CD14-positive monocyte (primary cell): ENCODE results near the gene OSBPL10. TPM values are rescaled to one million over a fixed set of nuclear protein-coding genes. Genes with fewer than 3 reads are reported as not detected.

Source experiments
- DNase-seq, 3 donors: peaks; one replicate each; pipeline ENCODE4 v3.0.0-alpha.2; 2011 to 2022
- H2AFZ ChIP-seq: 2 replicates; pipeline ENCODE4 v1.6.0; 2012; ENCODE audit warnings: mild to moderate bottlenecking, low read depth, low read length, inconsistent platforms; ENCODE audit not compliant: insufficient read depth, poor library complexity, severe bottlenecking
- H3K27ac ChIP-seq, 2 donors: 1 replicate in 1 of 2; 2 replicates in 1 of 2; pipeline ENCODE4 v1.5.1; 2012 to 2013; ENCODE audit warnings: low read length in 2 of 2, control low read depth in 1 of 2, inconsistent platforms in 1 of 2, low read depth in 1 of 2, mild to moderate bottlenecking in 1 of 2
- H3K27me3 ChIP-seq, 2 donors: one replicate each; pipeline versions ENCODE4 v1.6.0 to v1.6.1; 2011 to 2013; ENCODE audit warnings: low read length in 2 of 2; ENCODE audit not compliant: control insufficient read depth in 2 of 2, insufficient read depth in 2 of 2
- H3K36me3 ChIP-seq, 2 donors: replicated peaks in 1 of 2; 1 replicate in 1 of 2; 2 replicates in 1 of 2; pipeline versions ENCODE4 v1.5.1 to v1.6.1; 2012 to 2013; ENCODE audit warnings: low read length in 2 of 2, control low read depth in 1 of 2, inconsistent platforms in 1 of 2, mild to moderate bottlenecking in 1 of 2; ENCODE audit not compliant: insufficient read depth in 2 of 2, control insufficient read depth in 1 of 2
- H3K4me1 ChIP-seq, 2 donors: 1 replicate in 1 of 2; 2 replicates in 1 of 2; pipeline versions ENCODE4 v1.5.1 to v1.6.1; 2012 to 2013; ENCODE audit warnings: low read length in 2 of 2, control low read depth in 1 of 2, inconsistent platforms in 1 of 2, mild to moderate bottlenecking in 1 of 2, moderate library complexity in 1 of 2; ENCODE audit not compliant: insufficient read depth in 2 of 2, control insufficient read depth in 1 of 2
- H3K4me2 ChIP-seq: replicated peaks from 2 replicates; pipeline ENCODE3; 2012; ENCODE audit warnings: low read length, moderate library complexity, mild to moderate bottlenecking; ENCODE audit not compliant: poor library complexity, severe bottlenecking; ENCODE audit errors: extremely low read depth
- H3K4me3 ChIP-seq, 3 experiments: fragments of 200-600 bp in 1 of 3; sonication (generic) in 1 of 3; replicated peaks in 1 of 3; 1 replicate in 2 of 3; 2 replicates in 1 of 3; pipeline ENCODE4 v1.5.1; 2011 to 2013; ENCODE audit warnings: low read length in 3 of 3, mild to moderate bottlenecking in 3 of 3, control low read depth in 2 of 3, low read depth in 2 of 3, inconsistent platforms in 1 of 3, moderate library complexity in 1 of 3
- H3K79me2 ChIP-seq: 2 replicates; pipeline ENCODE4 v1.6.0; 2012; ENCODE audit warnings: mild to moderate bottlenecking, control low read depth, inconsistent platforms, low read length, moderate library complexity; ENCODE audit not compliant: insufficient read depth
- H3K9ac ChIP-seq: 2 replicates; pipeline ENCODE4 v1.6.0; 2017; ENCODE audit warnings: low read length, mild to moderate bottlenecking; ENCODE audit not compliant: insufficient read depth, poor library complexity, severe bottlenecking
- H3K9me3 ChIP-seq, 2 donors: replicated peaks in 1 of 2; 1 replicate in 1 of 2; 2 replicates in 1 of 2; pipeline versions ENCODE4 v1.5.1 to v1.6.1; 2012 to 2013; ENCODE audit warnings: low read length in 2 of 2, control low read depth in 1 of 2; ENCODE audit not compliant: control insufficient read depth in 1 of 2, insufficient read depth in 1 of 2
- H4K20me1 ChIP-seq: 2 replicates; pipeline ENCODE4 v1.6.0; 2012; ENCODE audit warnings: mild to moderate bottlenecking, low read length, control low read depth, moderate library complexity; ENCODE audit not compliant: insufficient read depth
- H3K27ac Mint-ChIP-seq, 7 donors: one replicate each; pipeline ENCODE4 v1.8.0; 2020; ENCODE audit warnings: mild to moderate bottlenecking in 7 of 7, mixed read lengths in 7 of 7, moderate library complexity in 6 of 7, inconsistent platforms in 2 of 7
- H3K27me3 Mint-ChIP-seq, 3 donors: one replicate each; pipeline ENCODE4 v1.8.0; 2021 to 2022; ENCODE audit warnings: low read depth in 3 of 3, mild to moderate bottlenecking in 3 of 3, mixed read lengths in 3 of 3, moderate library complexity in 3 of 3, inconsistent platforms in 1 of 3
- H3K36me3 Mint-ChIP-seq, 2 donors: one replicate each; pipeline ENCODE4 v1.8.0; 2020; ENCODE audit warnings: mixed read lengths in 2 of 2, inconsistent platforms in 1 of 2, mild to moderate bottlenecking in 1 of 2
- H3K4me1 Mint-ChIP-seq: one replicate; pipeline ENCODE4 v1.8.0; 2020; ENCODE audit warnings: mild to moderate bottlenecking, mixed read lengths
- H3K4me3 Mint-ChIP-seq, 2 donors: one replicate each; pipeline ENCODE4 v1.8.0; 2020; ENCODE audit warnings: mild to moderate bottlenecking in 2 of 2, mixed read lengths in 2 of 2, moderate library complexity in 1 of 2
- H3K9me3 Mint-ChIP-seq, 7 donors: one replicate each; pipeline ENCODE4 v1.8.0; 2020 to 2022; ENCODE audit warnings: mixed read lengths in 7 of 7, mild to moderate bottlenecking in 6 of 7, moderate library complexity in 6 of 7, inconsistent platforms in 2 of 7
- CTCF ChIP-seq: fragments of 200-600 bp; IDR thresholded peaks from one replicate; pipeline ENCODE4 v1.8.0; 2022; ENCODE audit warnings: antibody characterized with exemption, mild to moderate bottlenecking
- WGBS: methylation state at CpG from one replicate; pipeline ENCODE4 v1.1.5; 2013; ENCODE audit warnings: missing lambda C conversion rate; ENCODE audit not compliant: insufficient coverage; 5-methylcytosine and 5-hydroxymethylcytosine counted together
- intact Hi-C, 2 donors: fragments of 100-400 bp; cut with micrococcal nuclease; formaldehyde crosslinking; loops; one replicate each; pipeline versions ENCODE4 v1.15.0 to v1.15.1; 2023
- polyA plus RNA-seq, 3 donors: library from polyadenylated mRNA; depleted of rRNA in 1 of 3; unstranded in 2 of 3; stranded (reverse) in 1 of 3; fragments of 300-500 nt in 2 of 3; fragments of >200 nt in 1 of 3; fragmentation: Illumina TruSeq in 2 of 3; gene quantifications; 1 replicate in 2 of 3; 2 replicates in 1 of 3; pipeline ENCODE4 v1.2.3, GENCODE V29; 2012 to 2021

Gene OSBPL10
- polyA plus RNA-seq, 3 donors = 0.03 TPM; not detected in 2

- Histone ChIP-seq H3K36me3 (no peaks in the 10 kb centered on the region), H3K9ac (no peak overlapping the region), H3K4me3 (no peak overlapping the region), H3K27me3 (no peaks in the 10 kb centered on the region), H2AFZ (no peak overlapping the region), H4K20me1 (no peaks in the 10 kb centered on the region), H3K9me3 (no peaks in the 10 kb centered on the region), H3K79me2 (no peaks in the 10 kb centered on the region), H3K4me1 (no peaks in the 10 kb centered on the region), H3K4me2 (no peak overlapping the region), H3K27ac (no peak overlapping the region)
- DNase-seq = no peak
- TF ChIP-seq CTCF = no peak
- Mint-ChIP-seq H3K36me3 (no peaks in the 10 kb centered on the region), H3K4me1 (no peaks in the 10 kb centered on the region), H3K27me3 (peaks cover 2 to 5% (median 2%) of the 10 kb centered on the region in 3 donors), H3K4me3 (no peak overlapping the region), H3K27ac (no peak overlapping the region), H3K9me3 (no peaks in the 10 kb centered on the region)
- intact Hi-C loops = no loop called here
- WGBS = 93% methylated on average over 4 of the region's 4 CpGs
Measured at GRCh38 chr3:31892916-31893573, 88.0 kb downstream of the OSBPL10 start.

- no peaks in the 10 kb centered on the region for H3K4me1 Mint-ChIP-seq
- Histone ChIP-seq H3K36me3 (no peaks in the 10 kb centered on the region), H3K4me3 (no peak overlapping the region), H3K4me1 (no peaks in the 10 kb centered on the region), H2AFZ (no peak overlapping the region), H3K79me2 (no peaks in the 10 kb centered on the region), H4K20me1 (no peaks in the 10 kb centered on the region), H3K4me2 (no peak overlapping the region), H3K9me3 (no peaks in the 10 kb centered on the region), H3K27ac (no peak overlapping the region), H3K9ac (no peak overlapping the region), H3K27me3 (no peaks in the 10 kb centered on the region)
- TF ChIP-seq CTCF = no peak
- no peaks in the 10 kb centered on the region for H3K9me3 Mint-ChIP-seq
- H3K27ac Mint-ChIP-seq = no peak overlapping the region
- DNase-seq = no peak
- no peaks in the 10 kb centered on the region for H3K36me3 Mint-ChIP-seq
- peaks cover 2 to 4% (median 2%) of the 10 kb centered on the region in 3 donors for H3K27me3 Mint-ChIP-seq
- no peak overlapping the region for H3K4me3 Mint-ChIP-seq
- intact Hi-C loops = no loop called here
- 98% methylated on average over 5 of the region's 5 CpGs for WGBS
Measured at GRCh38 chr3:31892500-31892899, 88.6 kb downstream of the OSBPL10 start.
